Osteocyte (in vitro differentiated cells): ENCODE data around the gene SAXO2. TPM values are rescaled to one million over a fixed set of nuclear protein-coding genes. Genes with fewer than 3 reads are reported as not detected.
A peak's percentile ranks its signal among the peaks of the same experiment; 100 is the strongest.
"Not testable (repeated sequence)": the region's sequence is repeated elsewhere in the genome, so short reads cannot be mapped to it uniquely, and the experiment has no call there.

Source experiments
- DNase-seq: peaks from one replicate; pipeline ENCODE4 v3.0.0; 2021; ENCODE audit warnings: mixed read lengths; ENCODE audit not compliant: unreplicated experiment; ENCODE audit errors: extremely low spot score
- H3K27ac Mint-ChIP-seq: one replicate; pipeline ENCODE4 v1.8.0; 2021; ENCODE audit warnings: mild to moderate bottlenecking, mixed read lengths; ENCODE audit not compliant: unreplicated experiment
- H3K27me3 Mint-ChIP-seq: one replicate; pipeline ENCODE4 v1.8.0; 2021; ENCODE audit warnings: mixed read lengths; ENCODE audit not compliant: unreplicated experiment
- H3K36me3 Mint-ChIP-seq: one replicate; pipeline ENCODE4 v1.8.0; 2021; ENCODE audit warnings: mixed read lengths; ENCODE audit not compliant: unreplicated experiment
- H3K4me1 Mint-ChIP-seq: one replicate; pipeline ENCODE4 v1.8.0; 2021; ENCODE audit warnings: mixed read lengths; ENCODE audit not compliant: unreplicated experiment
- H3K4me3 Mint-ChIP-seq: one replicate; pipeline ENCODE4 v1.8.0; 2021; ENCODE audit warnings: mild to moderate bottlenecking, moderate library complexity, mixed read lengths; ENCODE audit not compliant: unreplicated experiment
- H3K9me3 Mint-ChIP-seq: one replicate; pipeline ENCODE4 v1.8.0; 2021; ENCODE audit warnings: mixed read lengths; ENCODE audit not compliant: unreplicated experiment
- total RNA-seq: library from RNA; stranded (reverse); gene quantifications from 2 replicates; pipeline ENCODE4 v1.2.1, GENCODE V29; 2021
- TF ChIP-seq, protein P1 (sequence below): fragments of 200-600 bp; sonication (generic); IDR thresholded peaks from 2 replicates; pipeline ENCODE4 v1.5.0; 2021; ENCODE audit warnings: antibody characterized with exemption, mild to moderate bottlenecking, moderate library complexity

Gene SAXO2
- total RNA-seq, 1 donor from 2014 or later: 2.0 TPM

DNA sequence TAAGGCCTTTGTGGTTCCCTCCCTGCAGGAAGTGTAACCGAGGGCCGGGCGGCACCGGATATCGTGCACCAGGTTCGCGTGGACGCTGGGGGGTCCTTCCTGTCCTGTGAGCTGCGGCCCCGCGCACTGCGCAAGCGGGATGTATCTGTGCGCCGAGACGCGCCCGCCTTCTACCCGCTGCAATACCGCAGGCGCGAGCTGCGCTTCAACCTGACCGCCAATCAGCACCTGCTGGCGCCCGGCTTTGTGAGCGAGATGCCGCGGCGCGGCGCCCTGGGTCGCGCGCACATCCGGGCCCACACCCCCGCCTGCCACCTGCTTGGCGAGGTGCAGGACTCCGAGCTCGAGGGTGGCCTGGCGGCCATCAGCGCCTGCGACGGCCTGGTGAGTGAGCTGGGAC lies 35.9 kb downstream of the SAXO2 start:
- peaks cover 18% of the 10 kb centered on the region for H3K4me1 Mint-ChIP-seq
- no peaks in the 10 kb centered on the region for H3K9me3 Mint-ChIP-seq
- peak; percentile 83 for DNase-seq
- H3K27me3 Mint-ChIP-seq: no peaks in the 10 kb centered on the region
- no peak overlapping the region for H3K4me3 Mint-ChIP-seq
- TF ChIP-seq, protein P1, sequence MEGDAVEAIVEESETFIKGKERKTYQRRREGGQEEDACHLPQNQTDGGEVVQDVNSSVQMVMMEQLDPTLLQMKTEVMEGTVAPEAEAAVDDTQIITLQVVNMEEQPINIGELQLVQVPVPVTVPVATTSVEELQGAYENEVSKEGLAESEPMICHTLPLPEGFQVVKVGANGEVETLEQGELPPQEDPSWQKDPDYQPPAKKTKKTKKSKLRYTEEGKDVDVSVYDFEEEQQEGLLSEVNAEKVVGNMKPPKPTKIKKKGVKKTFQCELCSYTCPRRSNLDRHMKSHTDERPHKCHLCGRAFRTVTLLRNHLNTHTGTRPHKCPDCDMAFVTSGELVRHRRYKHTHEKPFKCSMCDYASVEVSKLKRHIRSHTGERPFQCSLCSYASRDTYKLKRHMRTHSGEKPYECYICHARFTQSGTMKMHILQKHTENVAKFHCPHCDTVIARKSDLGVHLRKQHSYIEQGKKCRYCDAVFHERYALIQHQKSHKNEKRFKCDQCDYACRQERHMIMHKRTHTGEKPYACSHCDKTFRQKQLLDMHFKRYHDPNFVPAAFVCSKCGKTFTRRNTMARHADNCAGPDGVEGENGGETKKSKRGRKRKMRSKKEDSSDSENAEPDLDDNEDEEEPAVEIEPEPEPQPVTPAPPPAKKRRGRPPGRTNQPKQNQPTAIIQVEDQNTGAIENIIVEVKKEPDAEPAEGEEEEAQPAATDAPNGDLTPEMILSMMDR: no peak
- no peaks in the 10 kb centered on the region for H3K36me3 Mint-ChIP-seq
- H3K27ac Mint-ChIP-seq: no peak overlapping the region

DNA sequence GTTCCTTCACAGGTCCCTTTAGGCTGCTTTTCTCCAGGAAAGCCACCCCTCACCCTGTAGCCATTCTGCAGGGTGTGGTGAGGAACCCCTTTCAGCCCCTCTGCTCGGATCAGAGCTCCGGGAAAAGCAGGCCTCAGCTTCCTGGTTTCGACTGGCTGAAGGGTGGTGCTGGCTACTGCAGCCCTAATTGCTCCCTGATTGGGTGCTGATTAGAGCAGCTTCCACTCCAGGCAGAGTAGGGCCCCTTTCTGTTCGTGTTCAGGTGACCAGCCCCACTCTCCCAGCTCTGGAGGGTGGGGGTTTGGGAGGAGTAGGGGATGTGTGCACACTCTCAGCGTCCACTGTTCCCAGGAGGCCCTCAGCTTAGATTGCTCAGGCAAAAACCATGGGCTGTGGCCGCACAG lies 36.9 kb downstream of the SAXO2 start:
- H3K4me3 Mint-ChIP-seq, H3K36me3 Mint-ChIP-seq, H3K27me3 Mint-ChIP-seq, H3K9me3 Mint-ChIP-seq, H3K27ac Mint-ChIP-seq: not testable (repeated sequence)
- peak; percentile 72 for DNase-seq
- peaks cover 13% of the 10 kb centered on the region for H3K4me1 Mint-ChIP-seq

DNA sequence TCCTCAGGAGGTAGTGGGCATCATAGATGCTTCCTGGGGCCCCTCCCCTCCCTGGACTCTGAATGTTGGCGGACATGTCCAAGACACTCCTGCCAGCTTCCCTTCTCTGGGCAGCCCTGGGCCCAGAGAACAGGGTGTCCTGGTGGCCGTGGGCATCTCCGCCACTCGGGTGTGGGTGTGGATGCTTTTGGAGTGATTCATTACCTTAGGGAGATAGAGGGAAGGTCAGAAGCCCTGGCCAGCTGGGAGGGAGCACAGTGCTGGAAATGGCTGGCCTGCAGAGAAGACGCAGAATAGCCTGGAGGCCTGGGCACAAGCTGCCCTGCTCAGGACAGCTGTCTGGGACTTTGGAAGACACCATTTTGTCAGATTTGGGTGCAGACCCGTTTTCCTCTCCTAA lies 37.7 kb downstream of the SAXO2 start:
- H3K4me1 Mint-ChIP-seq: peaks cover 11% of the 10 kb centered on the region
- peak; percentile 66 for DNase-seq
- not testable (repeated sequence) for H3K9me3 Mint-ChIP-seq, H3K27me3 Mint-ChIP-seq, H3K4me3 Mint-ChIP-seq, H3K36me3 Mint-ChIP-seq
- peak overlapping the region; percentile 44 for H3K27ac Mint-ChIP-seq

DNA sequence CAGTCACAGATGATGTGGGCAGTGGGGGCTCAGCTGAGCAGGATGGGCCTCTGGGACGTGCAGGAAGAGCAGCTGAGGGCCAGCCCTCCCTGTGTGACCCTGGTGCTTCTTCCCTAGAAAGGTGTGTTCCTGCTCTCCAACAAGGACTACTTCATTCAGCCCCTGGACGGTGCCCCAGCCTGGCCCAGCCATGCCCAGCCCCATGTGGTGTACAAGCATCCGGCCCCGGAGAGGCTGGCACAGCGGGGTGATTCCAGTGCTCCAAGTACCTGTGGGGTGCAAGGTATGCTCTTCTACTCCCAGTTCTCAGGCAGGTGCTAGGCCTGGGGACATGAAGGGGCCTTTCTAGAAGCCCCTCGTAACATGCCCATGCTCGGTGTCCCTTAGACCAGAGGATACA lies 38.3 kb downstream of the SAXO2 start:
- Mint-ChIP-seq H3K27me3 (no peaks in the 10 kb centered on the region), H3K9me3 (no peaks in the 10 kb centered on the region), H3K4me1 (peaks cover 11% of the 10 kb centered on the region), H3K4me3 (no peak overlapping the region), H3K36me3 (no peaks in the 10 kb centered on the region), H3K27ac (peak overlapping the region; percentile 44)
- TF ChIP-seq, protein P1: no peak
- peak; percentile 66 for DNase-seq

DNA sequence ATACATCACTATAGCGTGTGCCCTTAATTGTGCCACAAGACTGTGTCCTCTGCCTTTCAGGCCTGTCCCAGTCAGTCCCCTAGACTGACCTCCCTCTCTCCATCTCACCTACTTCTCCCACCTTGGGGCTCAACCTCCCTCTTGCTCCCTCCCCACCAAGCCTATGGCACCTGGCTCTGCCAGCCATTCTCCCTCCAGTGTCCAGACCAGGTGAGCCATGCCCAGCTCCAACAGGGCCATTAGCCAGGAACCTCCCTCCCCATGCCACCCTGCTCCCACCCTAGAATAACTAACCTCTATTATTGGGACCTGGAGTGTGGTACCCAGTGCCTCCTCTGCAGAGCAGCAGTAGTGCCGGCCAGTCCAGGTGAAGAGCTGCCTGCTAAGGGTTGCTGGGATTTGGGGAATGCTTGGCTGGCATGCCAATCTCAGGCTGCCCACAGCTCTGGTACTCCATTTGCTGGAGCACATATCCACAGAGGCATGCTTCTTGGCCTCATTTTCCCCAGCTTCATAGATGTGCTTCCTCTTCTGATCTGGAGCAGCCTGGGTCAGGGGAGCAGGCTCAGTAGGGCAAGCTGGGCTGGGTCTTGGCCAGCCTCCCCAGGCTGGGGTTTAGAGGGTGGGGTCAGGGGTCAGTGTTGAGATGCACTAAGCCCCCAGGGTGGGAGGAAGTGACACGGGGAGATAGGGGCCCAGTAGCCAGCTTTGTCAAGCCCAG lies 38.8 kb downstream of the SAXO2 start:
- H3K4me3 Mint-ChIP-seq: no peak overlapping the region
- TF ChIP-seq, protein P1: no peak
- H3K27ac Mint-ChIP-seq: no peak overlapping the region
- DNase-seq: peak; percentile 63
- no peaks in the 10 kb centered on the region for H3K36me3 Mint-ChIP-seq
- H3K4me1 Mint-ChIP-seq: peaks cover 11% of the 10 kb centered on the region
- H3K9me3 Mint-ChIP-seq: no peaks in the 10 kb centered on the region
- no peaks in the 10 kb centered on the region for H3K27me3 Mint-ChIP-seq

DNA sequence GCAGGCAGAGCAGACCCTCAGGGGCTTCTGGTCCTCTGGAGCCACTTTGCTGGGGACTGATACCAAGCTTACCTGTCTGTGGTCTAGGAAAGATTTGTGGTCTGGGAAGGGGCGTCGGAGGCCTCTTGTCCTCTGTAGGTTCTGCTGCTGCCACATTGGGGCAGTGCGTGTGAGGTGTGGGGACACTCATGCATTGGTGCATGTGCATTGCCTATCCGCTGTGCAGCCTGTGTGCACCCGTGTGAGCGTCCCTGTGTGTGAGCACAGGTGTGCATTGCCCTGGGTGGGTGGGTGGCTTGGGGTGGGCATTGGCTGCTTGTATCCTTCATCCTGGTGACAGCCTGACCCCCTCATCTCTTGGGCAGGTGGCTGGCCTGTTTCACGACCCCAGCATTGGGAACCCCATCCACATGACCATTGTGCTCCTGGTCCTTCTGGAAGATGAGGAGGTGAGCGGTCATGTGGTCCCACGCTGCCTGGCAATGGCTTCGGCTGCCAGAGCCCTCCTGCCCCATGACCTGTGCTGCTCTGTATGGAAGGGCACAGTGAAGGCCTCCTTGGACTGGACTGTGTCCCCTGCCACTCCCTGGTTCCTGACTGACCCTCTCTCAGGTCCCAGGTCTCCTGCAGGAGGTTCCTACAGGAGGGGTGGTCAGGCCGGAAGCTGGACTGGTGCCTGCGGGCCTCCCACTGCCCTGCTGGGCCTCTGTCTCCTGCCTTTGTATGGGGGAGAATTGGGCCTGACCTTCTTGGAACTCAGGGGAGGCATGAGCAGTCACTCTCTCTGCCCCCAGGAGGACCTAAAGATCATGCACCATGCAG lies 41.5 kb downstream of the SAXO2 start:
- no peaks in the 10 kb centered on the region for H3K27me3 Mint-ChIP-seq
- TF ChIP-seq, protein P1: no peak
- DNase-seq: peak; percentile 70
- H3K36me3 Mint-ChIP-seq: no peaks in the 10 kb centered on the region
- no peak overlapping the region for H3K27ac Mint-ChIP-seq
- no peaks in the 10 kb centered on the region for H3K9me3 Mint-ChIP-seq
- no peak overlapping the region for H3K4me3 Mint-ChIP-seq
- peaks cover 11% of the 10 kb centered on the region for H3K4me1 Mint-ChIP-seq
